ENCODE data around the gene CDH10.

DNA sequence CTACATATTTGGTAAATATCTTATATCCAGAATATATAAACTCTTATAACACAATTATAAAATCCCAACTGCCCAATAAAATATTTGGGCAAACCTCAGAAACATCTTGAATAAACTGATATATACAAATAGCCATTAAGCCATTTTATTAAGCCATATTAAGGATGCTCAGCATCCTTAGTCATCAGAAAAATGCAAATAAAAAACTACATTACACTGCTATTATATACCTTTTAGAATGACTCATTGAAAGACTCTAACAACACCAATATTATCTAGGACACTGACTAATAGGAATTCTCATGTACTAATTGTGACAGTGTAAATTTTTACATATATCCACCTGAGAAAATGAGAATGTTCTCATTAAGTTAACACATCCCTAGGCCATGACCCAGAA is 77.8 kb downstream of the CDH10 start:
- TF ChIP-seq, protein P1, sequence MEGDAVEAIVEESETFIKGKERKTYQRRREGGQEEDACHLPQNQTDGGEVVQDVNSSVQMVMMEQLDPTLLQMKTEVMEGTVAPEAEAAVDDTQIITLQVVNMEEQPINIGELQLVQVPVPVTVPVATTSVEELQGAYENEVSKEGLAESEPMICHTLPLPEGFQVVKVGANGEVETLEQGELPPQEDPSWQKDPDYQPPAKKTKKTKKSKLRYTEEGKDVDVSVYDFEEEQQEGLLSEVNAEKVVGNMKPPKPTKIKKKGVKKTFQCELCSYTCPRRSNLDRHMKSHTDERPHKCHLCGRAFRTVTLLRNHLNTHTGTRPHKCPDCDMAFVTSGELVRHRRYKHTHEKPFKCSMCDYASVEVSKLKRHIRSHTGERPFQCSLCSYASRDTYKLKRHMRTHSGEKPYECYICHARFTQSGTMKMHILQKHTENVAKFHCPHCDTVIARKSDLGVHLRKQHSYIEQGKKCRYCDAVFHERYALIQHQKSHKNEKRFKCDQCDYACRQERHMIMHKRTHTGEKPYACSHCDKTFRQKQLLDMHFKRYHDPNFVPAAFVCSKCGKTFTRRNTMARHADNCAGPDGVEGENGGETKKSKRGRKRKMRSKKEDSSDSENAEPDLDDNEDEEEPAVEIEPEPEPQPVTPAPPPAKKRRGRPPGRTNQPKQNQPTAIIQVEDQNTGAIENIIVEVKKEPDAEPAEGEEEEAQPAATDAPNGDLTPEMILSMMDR (IDR thresholded peaks at IDR 0.05; ENCODE audit: extremely low read depth in 1 of 2, insufficient read depth in 1 of 2, low read depth in 1 of 2, low read length in 2 of 2) = no peak
- TF ChIP-seq, protein P2, sequence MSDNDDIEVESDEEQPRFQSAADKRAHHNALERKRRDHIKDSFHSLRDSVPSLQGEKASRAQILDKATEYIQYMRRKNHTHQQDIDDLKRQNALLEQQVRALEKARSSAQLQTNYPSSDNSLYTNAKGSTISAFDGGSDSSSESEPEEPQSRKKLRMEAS (IDR thresholded peaks at IDR 0.05; ENCODE audit: insufficient read depth, insufficient read length) = no peak
- TF ChIP-seq POLR2A (IDR thresholded peaks at IDR 0.05; ENCODE audit: low read depth, low read length) = no peak
- TF ChIP-seq EZH2 (IDR thresholded peaks at IDR 0.05; ENCODE audit: borderline replicate concordance, low read depth, low read length, severe bottlenecking) = no peak
- no peak for TF ChIP-seq POLR2AphosphoS5 (IDR thresholded peaks at IDR 0.05; ENCODE audit: insufficient read depth, low read depth, low read length)
- TF ChIP-seq FOS (IDR thresholded peaks at IDR 0.05; ENCODE audit: borderline replicate concordance, insufficient read depth, low read length) = no peak
